H7 (cell line): ENCODE measurements around the gene NLK. TPM values are rescaled to one million over a fixed set of nuclear protein-coding genes. Genes with fewer than 3 reads are reported as not detected.

ENCODE experiments used
- DNase-seq: peaks from one replicate; pipeline ENCODE4 v3.0.0; 2012
- H3K27me3 ChIP-seq: 2 replicates; pipeline ENCODE4 v1.6.0; 2011; ENCODE audit warnings: mild to moderate bottlenecking, low read length; ENCODE audit not compliant: control insufficient read depth, insufficient read depth
- H3K36me3 ChIP-seq: replicated peaks from 2 replicates; pipeline ENCODE4 v1.5.1; 2011; ENCODE audit warnings: low read length; ENCODE audit not compliant: control insufficient read depth, insufficient read depth
- H3K4me3 ChIP-seq: 2 replicates; pipeline ENCODE4 v1.5.1; 2011; ENCODE audit warnings: low read depth, mild to moderate bottlenecking, control low read depth, low read length, moderate library complexity; ENCODE audit not compliant: insufficient read depth
- total RNA-seq: library from RNA; depleted of rRNA; stranded (reverse); fragments of >200 nt; shearing (Covaris generic); gene quantifications from 2 replicates; pipeline ENCODE4 v1.2.3, GENCODE V29; 2014

Gene NLK
- total RNA-seq, 1 experiment from 2014 or later = 20.4 TPM

DNA sequence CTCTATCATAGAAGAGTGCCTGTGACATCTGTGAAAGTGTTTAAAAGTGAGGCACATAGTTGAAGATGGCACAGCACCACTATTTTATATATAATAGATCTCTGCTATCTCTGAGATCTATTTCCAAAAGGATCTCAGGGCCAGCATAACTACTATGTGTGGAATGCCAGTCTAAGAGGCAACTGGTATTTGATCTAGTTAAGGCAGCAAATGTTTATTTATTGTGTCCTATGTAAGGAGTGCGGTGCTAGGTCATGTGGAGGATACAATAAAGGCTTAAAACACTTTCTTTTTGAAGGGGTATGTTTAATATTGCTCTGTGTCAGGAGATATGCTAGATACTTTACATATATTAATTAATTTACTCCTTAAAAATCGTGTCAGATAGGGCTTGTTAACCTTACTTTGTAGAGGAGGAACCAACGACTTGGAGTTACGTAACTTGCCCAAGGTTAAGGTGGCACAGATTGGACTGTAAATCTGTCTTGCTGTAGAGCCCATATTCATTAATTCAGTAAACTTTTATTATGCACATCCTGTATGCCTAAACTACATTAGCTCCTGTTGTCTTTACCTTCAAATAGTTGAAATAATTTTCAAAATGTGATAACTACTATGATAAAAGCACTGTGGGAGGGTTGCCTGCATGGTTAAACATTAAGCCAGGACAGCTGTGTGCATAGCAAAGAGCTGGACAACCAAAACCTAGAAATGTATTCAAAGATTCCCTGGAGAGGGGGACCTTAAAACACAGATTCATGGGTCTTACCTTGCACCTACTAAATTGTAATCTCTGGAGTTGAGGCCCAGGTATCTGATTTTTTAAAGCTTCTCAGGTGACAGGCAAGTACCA is 83.3 kb downstream of the NLK start:
- H3K27me3 ChIP-seq = no peaks in the 10 kb centered on the region
- H3K4me3 ChIP-seq = no peak overlapping the region
- no peak for DNase-seq
- no peaks in the 10 kb centered on the region for H3K36me3 ChIP-seq

- DNase-seq = no peak
- no peaks in the 10 kb centered on the region for H3K36me3 ChIP-seq
- no peak overlapping the region for H3K4me3 ChIP-seq
- no peaks in the 10 kb centered on the region for H3K27me3 ChIP-seq
Measured at GRCh38 chr17:28127196-28127595, 84.7 kb downstream of the NLK start.

DNA sequence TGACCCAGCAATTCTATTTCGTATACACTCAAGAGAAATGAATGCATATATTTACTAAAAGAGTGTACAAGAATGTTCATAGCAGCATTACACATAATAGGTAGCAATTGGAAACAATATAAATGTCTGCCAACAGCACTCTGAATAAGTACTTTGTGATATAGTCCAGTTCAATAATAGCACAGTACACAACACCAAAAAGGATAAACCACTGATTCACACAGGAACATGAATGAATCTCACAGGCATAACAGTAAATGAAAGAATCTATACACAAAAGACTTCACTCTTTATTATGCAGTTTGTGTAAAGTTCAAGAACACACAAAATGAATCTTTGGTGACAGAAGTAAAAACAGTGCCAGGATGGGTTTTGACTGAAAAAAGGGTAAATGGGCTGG is 86.3 kb downstream of the NLK start:
- 0 out of 2 replicates have a peak, but pooled peaks cover 2% of the 10 kb centered on the region for H3K36me3 ChIP-seq
- no peak for DNase-seq
- no peaks in the 10 kb centered on the region for H3K27me3 ChIP-seq
- no peak overlapping the region for H3K4me3 ChIP-seq

GRCh38 chr17:28130472-28130871 is 88.0 kb downstream of the NLK start:
- H3K27me3 ChIP-seq = no peaks in the 10 kb centered on the region

GRCh38 chr17:28131599-28131998 is 89.1 kb downstream of the NLK start:
- Histone ChIP-seq H3K36me3 (peaks cover 2% of the 10 kb centered on the region), H3K4me3 (no peak overlapping the region), H3K27me3 (no peaks in the 10 kb centered on the region)
- no peak for DNase-seq

More at GRCh38 chr17:28130472-28130871, 88.0 kb downstream of the NLK start:
- no peak overlapping the region for H3K4me3 ChIP-seq
- no peak for DNase-seq
- peaks cover 2% of the 10 kb centered on the region for H3K36me3 ChIP-seq

- Histone ChIP-seq H3K36me3 (peaks cover 2% of the 10 kb centered on the region), H3K4me3 (no peak overlapping the region), H3K27me3 (no peaks in the 10 kb centered on the region)
- DNase-seq = no peak
Measured at GRCh38 chr17:28133562-28133970, 91.1 kb downstream of the NLK start.

GRCh38 chr17:28136923-28137322 is 94.4 kb downstream of the NLK start:
- Histone ChIP-seq H3K4me3 (no peak overlapping the region), H3K36me3 (peaks cover 2% of the 10 kb centered on the region), H3K27me3 (no peaks in the 10 kb centered on the region)
- no peak for DNase-seq

GRCh38 chr17:28139822-28140221 is 97.3 kb downstream of the NLK start:
- Histone ChIP-seq H3K27me3 (no peaks in the 10 kb centered on the region), H3K36me3 (no peaks in the 10 kb centered on the region), H3K4me3 (no peak overlapping the region)
- no peak for DNase-seq

DNA sequence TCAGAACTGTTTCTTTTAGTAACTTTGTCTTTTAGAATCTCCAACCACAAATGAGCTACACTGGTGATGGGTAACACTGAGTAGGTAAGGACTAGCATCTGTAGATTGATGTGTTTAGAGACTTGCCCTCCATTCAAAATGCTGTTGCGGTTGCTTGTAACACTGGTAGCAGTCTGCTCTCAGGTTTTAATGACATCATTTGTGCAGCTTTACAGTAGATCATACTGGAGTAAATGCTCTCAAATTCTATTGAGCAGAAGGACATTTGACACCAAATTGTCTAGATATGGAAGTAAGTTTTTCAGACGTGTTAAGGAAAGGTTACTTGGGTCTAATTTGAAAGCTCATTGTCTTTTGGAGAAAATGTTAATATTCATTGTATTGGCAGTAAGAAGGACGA is 98.8 kb downstream of the NLK start:
- Histone ChIP-seq H3K27me3 (no peaks in the 10 kb centered on the region), H3K36me3 (no peaks in the 10 kb centered on the region), H3K4me3 (no peak overlapping the region)
- no peak for DNase-seq

DNA sequence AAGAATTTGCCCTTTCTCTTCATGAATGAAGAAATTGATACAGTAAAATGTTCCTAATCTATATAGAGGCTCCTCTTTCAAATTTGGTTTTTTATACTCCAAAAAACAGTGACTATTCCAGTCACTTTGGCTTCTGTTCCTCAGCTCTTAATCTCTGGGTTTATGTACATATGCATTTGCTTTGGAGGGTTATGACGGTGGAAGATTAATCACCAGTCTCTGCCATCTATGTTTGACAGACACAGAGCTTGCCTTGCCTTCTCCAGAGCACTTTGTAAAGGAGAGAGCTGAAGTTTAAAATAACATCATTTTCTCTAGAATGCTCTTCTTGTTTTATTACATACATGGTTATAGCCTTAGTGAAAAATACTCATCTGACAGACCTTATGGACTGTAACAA is 99.3 kb downstream of the NLK start:
- H3K27me3 ChIP-seq = no peaks in the 10 kb centered on the region
- DNase-seq = no peak
- no peaks in the 10 kb centered on the region for H3K36me3 ChIP-seq
- no peak overlapping the region for H3K4me3 ChIP-seq

DNA sequence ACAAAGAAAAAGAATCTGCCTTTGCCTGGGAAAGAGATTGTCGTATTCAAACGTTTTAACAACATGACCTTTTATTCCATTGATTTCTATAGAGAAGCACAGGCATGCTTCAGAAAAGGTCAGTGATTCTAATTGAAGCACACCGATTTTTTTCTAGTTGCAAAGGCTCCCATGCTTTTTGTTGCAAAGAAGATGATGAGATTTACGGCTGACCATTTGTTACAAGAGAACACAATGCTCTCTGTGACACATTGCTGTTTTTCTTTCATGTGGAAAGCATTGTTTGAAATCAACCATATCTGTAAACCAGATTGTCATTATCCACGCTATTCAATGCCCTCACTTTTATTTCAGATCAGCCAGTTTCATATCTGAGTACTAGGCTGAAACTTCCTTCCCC is 99.8 kb downstream of the NLK start:
- Histone ChIP-seq H3K36me3 (no peaks in the 10 kb centered on the region), H3K27me3 (no peaks in the 10 kb centered on the region), H3K4me3 (no peak overlapping the region)
- no peak for DNase-seq

- H3K4me3 ChIP-seq = no peak overlapping the region
- H3K27me3 ChIP-seq = no peaks in the 10 kb centered on the region
- no peak for DNase-seq
- H3K36me3 ChIP-seq = no peaks in the 10 kb centered on the region
Measured at GRCh38 chr17:28144019-28144418, 101.5 kb downstream of the NLK start.

- no peak for DNase-seq
- H3K36me3 ChIP-seq = no peaks in the 10 kb centered on the region
- no peak overlapping the region for H3K4me3 ChIP-seq
- no peaks in the 10 kb centered on the region for H3K27me3 ChIP-seq
Measured at GRCh38 chr17:28145348-28145747, 102.9 kb downstream of the NLK start.

GRCh38 chr17:28147017-28147416 is 104.5 kb downstream of the NLK start:
- H3K36me3 ChIP-seq = no peaks in the 10 kb centered on the region
- DNase-seq = no peak
- H3K27me3 ChIP-seq = no peaks in the 10 kb centered on the region
- no peak overlapping the region for H3K4me3 ChIP-seq

GRCh38 chr17:28151001-28151400 is 108.5 kb downstream of the NLK start:
- DNase-seq = no peak
- Histone ChIP-seq H3K36me3 (no peaks in the 10 kb centered on the region; the same call in 1 of the 2 replicates), H3K27me3 (no peaks in the 10 kb centered on the region), H3K4me3 (no peak overlapping the region)
